ENCODE measurements around the gene C1orf115.

- TF ChIP-seq CTCF (IDR thresholded peaks at IDR 0.05 in 2 of 3, conservative IDR thresholded peaks at IDR 0.05 in 1 of 3; ENCODE audit: insufficient read depth in 2 of 3, low read depth in 1 of 3, low read length in 3 of 3) (no peak), ZKSCAN3 (CRISPR knock-in tag; IDR thresholded peaks at IDR 0.05) (no peak), ZNF609 (CRISPR knock-in tag; IDR thresholded peaks at IDR 0.05; ENCODE audit: borderline replicate concordance) (no peak), SMAD4 (CRISPR knock-in tag; conservative IDR thresholded peaks at IDR 0.05) (no peak), ARID1B (IDR thresholded peaks at IDR 0.05) (no peak), SREBF2 (CRISPR knock-in tag; IDR thresholded peaks at IDR 0.05) (no peak), FIP1L1 (IDR thresholded peaks at IDR 0.05; ENCODE audit: low read depth, low read length, poor library complexity, severe bottlenecking) (no peak), ZBTB26 (CRISPR knock-in tag; IDR thresholded peaks at IDR 0.05) (no peak), ZNF121 (CRISPR knock-in tag; conservative IDR thresholded peaks at IDR 0.05) (no peak)
Measured at GRCh38 chr1:220741825-220742224, 51.7 kb downstream of the C1orf115 start.
